ENCODE measurements around the gene MAP1LC3B.
"Not testable (repeated sequence)": the region's sequence is repeated elsewhere in the genome, so short reads cannot be mapped to it uniquely, and the experiment has no call there.

Gene MAP1LC3B

GRCh38 chr16:87380881-87381280 lies 11.3 kb upstream of the MAP1LC3B start:
- DNase-seq (ENCODE audit: low spot score) = no peak

DNA sequence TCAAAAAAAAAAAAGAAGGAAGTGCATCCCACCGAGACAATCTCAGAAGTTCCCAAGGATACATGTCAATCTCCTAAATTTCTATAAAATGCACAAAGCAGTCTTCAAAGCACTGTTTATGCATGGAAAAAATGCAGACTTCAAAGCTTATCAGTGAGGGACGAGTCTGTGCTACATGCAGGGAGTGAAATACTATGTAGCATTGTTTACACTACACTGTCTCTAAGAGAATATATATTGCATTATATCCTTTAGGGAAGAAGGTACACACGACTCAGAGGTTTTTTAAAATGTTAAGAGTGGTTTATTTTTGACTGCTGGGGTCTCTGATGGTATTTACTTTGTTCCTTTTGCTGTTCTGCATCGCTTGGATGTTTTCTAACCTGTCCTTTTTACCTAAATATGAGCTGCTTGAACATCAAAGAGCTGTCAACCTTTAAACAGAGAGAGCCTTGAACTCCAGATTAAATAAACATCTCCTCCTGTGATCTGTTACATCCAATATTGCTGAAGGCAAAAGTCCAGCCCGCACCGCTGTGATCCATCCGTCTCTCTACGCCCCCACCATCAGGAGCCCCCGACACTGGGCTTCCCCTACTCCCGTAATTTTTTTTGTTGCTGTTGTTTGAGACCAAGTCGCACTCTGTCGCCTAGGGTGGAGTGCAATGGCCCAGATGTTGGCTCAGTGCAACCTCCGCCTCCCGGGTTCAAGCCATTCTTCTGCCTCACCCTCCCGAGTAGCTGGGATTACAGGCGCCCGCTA lies 9.9 kb upstream of the MAP1LC3B start:
- no peak for DNase-seq (ENCODE audit: low spot score)

DNA sequence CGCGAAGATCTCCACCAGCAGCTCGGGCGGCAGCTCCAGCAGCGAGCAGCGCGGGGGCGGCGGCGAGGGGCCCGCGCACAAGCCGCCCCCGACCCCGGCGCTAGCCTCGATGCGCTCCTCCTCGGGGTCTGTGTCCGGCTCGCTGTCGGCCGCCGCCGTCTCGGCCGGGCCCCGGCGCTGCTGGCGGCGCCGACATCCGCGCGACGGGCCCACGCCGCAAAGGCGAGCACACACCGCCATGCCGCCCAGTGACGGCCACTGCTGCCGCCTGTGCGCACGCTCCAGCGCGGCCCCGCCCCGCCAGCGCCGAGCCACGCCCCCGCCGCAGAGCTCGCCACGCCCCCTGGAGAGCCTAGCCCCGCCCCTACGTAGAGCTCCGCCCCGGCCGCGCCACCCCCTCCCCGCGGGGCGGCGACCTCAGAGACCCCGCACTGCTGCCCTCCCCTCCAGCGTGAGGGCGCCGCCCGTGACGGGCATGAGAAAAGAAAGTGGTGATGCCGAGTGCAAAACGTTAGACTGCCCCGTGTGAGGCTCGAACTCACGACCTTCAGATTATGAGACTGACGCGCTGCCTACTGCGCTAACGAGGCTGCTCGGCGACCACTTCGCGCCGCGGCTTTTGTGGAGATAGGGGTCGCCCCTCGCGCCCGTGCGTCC lies 8.5 kb upstream of the MAP1LC3B start, which contains the start of gene FBXO31:
TSS of gene FBXO31 (minus strand) at position 272 of the 657 bp plus-strand sequence. CDS start at position 240, 32 bp downstream.
- DNase-seq (ENCODE audit: low spot score) = peak; percentile 91

DNA sequence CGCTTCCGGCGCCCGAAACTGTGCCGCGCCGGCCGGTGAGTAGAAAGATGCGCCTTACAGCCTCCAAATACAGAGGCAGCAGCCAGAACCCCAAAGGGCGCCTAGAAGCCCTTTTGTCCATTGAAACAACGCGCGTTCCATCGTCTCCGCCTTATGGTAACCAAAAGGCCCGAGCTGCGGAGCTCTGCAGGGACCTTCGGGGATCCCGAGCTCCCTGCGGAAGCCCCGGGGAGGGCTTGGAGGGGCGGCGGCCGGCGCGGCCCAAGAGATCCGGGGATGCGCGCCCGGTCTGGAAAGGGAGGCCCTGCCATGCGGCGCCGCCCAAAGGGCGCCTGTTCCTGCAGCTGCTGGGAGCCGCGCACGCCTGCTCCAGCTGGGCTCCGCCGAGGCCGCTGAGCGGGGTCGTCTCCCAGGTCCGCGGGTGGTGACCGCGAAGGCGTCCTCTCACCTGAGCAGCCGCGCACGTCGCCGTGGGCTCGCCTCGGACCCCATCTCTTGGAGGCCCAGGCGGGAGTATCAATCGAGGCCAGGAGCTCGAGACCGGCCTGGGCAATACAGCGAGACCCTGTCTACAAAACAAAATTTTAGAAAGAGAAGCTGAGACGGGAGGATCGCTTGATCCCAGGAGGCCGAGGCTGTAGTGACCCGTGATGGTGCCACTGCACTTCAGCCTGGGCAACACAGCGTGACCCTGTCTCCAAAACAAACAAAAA lies 7.8 kb upstream of the MAP1LC3B start:
- DNase-seq (ENCODE audit: low spot score) = peak; percentile 56

DNA sequence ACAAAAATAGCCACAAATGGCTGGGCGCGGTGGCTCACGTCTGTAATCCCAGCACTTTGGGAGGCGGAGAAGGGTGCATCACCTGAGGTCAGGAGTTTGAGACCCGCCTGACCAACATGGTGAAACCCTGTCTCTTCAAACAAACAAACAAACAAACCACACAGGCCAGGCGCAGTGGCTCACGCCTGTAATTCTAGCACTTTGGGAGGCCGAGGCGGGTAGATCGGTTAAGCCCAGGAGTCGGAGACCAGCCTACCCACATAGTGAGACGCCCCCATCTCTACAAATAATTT lies 7.3 kb upstream of the MAP1LC3B start:
- not testable (repeated sequence) for DNase-seq (ENCODE audit: low spot score)

GRCh38 chr16:87387942-87388817 lies 4.0 kb upstream of the MAP1LC3B start:
- peak; percentile 99 for DNase-seq (ENCODE audit: low spot score)

GRCh38 chr16:87388818-87389134 lies 3.4 kb upstream of the MAP1LC3B start:
- DNase-seq (ENCODE audit: low spot score) = no peak

DNA sequence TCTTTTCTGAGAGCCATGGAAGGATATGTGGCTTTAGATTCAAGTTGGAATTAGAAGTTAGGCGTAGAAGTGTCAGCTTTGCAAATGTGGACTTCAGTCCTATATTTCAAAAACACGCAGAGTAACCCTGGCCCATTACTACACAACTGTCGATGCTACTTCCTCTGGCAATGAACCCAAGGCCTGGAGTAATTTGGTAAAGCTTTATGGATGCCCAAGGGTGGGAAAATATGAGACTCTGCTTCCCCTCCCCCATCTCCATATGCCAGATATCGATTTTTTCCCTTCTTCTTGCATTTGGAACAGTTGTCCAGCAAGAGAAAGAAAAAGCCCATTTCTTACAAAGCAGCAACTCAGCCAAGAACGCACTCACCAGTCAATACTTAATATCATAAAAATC lies 2.9 kb upstream of the MAP1LC3B start:
- DNase-seq (ENCODE audit: low spot score) = no peak

DNA sequence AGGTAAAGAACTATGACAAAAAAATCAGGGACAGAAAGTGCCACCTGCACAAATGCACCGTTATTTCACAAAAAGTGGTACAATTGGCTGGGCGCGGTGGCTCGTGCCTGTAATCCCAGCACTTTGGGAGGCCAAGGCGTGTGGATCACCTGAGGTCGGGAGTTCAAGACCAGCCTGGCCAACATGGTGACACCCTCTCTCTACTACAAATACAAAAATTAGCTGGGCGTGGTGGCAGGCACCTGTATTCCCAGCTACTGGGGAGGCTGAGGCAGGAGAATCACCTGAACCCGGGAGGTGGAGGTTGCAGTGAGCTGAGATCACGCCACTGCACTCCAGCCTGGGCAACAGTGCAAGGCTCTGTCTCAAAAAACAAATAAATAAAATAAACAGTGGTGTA lies 2.2 kb upstream of the MAP1LC3B start:
- not testable (repeated sequence) for DNase-seq (ENCODE audit: low spot score)

DNA sequence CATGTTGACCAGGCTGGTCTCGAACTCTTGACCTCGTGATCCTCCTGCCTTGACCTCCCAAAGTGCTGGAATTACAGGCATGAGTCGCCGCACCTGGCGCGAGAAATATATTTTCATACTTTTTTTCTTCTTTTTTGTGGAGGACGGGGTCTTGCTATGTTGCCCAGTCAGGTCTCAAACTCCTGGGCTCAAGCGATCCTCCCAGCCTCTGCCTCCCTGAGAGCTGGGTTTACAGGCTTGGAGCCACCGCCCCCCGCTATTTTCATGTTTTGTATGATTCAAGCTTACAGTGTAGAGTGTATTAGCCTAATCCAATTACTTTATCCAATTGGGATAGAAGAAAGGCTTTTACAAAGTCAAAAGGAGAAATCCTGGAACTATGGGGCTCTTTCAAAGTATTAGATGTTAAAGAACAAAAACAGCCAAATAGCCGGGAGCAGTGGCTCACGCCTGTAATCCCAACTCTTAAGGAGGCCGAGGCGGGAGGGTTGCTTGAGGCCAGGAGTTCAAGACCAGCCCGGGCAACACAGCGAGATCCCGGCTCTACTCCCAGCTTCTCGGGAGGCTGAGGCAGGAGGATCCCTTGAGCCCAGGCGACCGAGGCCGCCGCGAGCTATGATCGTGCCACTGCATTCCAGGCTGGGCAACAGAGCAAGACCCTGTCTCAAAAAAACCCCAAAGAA lies 1.4 kb upstream of the MAP1LC3B start:
- no peak for DNase-seq (ENCODE audit: low spot score)

DNA sequence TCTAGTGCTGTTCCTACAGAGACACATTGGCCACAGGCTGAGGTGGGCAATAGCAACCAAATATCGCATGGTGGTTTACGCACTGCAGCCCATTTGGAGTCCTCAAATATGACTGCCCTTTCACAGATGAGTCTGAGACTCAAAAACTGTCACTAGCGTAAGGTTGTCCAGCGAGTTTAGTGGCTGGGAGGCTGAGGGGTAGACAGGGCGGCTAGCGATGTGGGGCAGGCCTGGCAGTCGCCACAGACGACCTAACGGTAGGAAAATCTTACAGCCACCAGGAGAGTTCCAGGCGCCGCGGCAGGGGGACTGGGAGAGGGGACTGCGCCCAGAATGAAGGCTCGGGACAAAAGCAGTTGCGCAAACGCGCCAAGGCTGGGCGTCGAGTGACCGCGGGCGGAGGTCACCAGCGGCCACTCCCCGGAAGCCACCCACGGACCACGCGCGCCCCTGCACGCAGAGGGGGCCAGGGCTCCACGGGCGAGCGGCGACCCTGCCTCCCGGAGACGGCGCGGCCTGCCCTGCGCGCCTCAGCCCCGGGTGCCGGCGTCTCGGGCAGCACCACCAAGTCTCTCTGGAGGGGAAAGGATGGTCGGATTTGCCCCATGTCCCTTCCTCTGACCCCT lies 699 bp upstream of the MAP1LC3B start:
- DNase-seq (ENCODE audit: low spot score) = peak; percentile 71

DNA sequence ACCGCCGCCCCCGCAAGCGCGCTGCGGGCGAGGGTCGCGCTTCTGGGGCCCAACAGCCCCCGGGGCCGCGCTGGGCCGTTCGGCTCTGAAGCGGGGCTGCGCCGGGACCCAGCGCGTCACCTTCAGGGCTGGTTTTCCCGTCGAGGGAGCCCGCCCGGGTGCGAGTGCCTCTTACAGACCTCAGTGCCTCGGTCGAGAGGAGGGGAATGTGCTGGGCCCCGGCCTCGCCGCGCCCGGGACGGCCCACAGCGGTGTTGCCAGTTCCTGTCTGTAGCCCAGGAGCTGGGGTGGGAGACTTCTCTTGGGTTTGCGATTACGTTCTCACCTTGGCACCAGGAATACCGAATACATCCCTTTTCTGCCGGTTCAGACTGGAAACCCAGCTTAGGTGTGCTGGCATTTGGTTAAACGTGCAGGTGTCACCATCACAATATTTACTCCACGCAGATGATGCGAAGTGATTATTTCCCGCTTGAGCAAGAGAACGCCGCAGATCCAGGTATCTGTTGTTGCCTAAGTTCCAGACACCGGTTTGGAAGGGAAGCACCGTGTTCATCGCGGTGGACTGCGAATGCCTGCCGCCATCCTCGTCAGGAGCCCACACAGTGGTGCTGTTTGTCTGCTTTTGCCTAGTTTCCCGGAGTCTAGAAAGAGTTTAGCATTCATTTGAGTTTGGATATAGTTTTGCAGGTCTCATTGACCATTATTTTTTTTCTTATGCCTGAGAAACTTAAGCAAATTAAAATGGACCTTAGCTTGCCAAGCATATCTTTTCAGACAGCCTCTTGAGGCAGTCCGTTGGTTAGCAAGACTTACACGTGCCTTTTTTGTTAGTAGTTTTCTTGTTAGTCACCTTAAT lies 914 bp downstream of the MAP1LC3B start:
- peak; percentile 76 for DNase-seq (ENCODE audit: low spot score)

GRCh38 chr16:87393680-87394055 lies 1.5 kb downstream of the MAP1LC3B start:
- no peak for DNase-seq (ENCODE audit: low spot score)

DNA sequence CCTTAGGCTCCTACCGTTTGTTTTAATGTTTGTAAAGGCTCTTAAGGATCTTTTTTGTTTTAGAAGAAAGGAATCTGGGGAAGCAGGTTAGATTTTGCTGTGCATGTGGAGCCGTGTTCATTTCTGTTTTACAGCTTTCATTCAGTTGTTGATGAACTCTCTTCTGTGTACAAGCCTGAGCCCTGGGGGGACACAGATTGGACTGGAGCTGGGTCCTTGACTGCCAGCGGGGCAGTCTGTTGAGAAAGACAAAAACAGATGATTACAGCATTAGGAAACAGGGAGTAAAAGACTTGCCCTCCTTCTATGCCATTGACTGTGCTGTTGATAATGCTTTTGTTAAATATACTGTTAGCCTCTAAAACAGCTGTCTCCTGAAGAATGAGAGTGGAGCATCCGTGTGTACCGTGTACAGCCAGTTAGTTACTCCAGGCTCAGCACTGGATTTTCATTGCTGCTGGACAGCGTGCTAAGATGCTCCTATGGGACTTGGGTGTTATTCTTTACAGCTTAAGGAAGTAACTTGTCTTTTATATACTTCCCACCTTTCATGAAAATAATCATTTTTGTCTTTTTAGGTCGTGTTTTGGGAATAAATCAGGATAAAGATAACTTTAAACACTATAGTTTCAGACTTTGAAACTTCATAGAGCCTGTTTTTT lies 3.2 kb downstream of the MAP1LC3B start:
- DNase-seq (ENCODE audit: low spot score) = no peak

- DNase-seq (ENCODE audit: low spot score) = no peak
These were observed 12.9 kb downstream of the MAP1LC3B start for GRCh38 chr16:87404764-87405625.

DNA sequence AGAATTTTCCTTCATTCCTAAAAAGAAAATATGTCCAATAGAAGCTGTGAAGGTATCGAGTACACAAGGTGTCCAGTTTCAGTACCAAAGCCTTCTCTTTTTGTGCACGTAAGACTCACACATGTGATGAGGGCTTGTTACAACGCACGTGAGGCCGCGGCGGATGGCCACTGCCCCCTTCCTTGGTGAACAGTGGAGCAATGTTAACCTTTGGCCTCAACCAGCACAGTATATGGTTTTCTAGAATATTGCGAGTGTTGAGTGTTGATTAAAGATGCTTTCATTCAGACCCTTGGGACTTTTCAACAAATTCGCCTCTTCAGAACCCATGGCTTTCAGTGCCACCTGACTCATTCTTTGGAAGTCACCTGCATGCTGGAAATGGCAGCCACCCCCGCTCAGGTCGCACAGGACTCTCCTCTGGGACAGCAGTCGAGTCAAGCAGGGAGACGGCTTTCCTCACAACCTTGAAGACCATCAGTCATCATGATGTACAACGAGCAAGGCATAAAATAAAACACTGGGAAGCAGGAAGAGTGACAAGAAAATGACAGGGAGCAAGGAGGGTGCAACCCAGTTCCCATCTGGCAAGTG lies 14.5 kb downstream of the MAP1LC3B start:
- DNase-seq (ENCODE audit: low spot score) = no peak

DNA sequence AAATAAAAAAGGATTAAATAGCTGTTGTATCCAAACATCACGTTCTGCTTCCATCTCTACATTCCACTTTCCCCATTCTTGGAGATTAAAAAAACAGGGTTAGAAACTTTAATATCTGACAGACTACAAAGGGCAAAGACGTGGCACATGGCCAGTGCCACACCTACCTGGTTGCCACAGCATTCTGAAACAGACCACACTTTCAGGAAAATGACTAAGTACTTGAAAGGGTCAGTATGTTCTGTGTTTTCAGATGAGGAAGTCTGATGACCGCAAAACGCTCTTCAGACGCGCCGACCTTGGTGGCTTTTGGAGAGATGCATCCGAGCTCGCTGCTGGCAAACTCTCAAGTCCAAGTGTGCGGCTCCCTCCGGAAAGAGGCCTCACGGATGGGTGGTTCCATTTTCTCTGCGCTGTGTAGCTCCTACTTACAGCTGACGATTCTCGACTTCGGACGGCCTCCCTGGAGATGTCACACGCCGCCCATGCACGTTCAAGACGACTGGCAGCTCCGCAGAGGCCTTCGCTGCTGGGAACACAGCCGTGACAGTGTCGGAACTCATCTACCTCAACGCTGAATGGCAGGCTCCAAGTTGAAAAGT lies 15.5 kb downstream of the MAP1LC3B start:
- DNase-seq (ENCODE audit: low spot score) = no peak

DNA sequence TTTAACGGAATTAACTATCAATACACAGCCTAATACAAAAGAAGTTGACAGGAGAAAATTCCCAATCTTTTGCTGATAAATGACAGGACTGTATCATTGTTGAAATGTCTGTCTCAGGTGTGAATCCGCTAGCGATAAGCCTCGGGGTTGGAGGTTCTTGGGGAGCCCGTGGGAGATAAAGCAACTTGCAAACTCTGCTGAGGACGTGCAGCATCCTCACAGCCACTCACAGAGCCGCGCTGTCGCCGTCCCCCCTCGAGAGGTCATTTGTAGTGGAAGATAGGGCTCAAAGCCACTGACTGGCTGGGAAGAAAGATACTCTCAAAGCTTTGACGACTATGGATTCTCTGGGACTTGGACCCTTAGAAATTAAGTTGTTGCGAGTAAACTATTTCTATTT lies 17.0 kb downstream of the MAP1LC3B start:
- DNase-seq (ENCODE audit: low spot score) = no peak
